GM12801 (cell line): ENCODE results near the gene FRMD4A.

ENCODE experiments used
- TF ChIP-seq, protein P1 (sequence below): IDR thresholded peaks from one replicate; pipeline ENCODE4 v1.5.1; 2011; ENCODE audit warnings: control low read depth; ENCODE audit not compliant: insufficient read length; ENCODE audit errors: extremely low read depth

FRMD4A gene

DNA sequence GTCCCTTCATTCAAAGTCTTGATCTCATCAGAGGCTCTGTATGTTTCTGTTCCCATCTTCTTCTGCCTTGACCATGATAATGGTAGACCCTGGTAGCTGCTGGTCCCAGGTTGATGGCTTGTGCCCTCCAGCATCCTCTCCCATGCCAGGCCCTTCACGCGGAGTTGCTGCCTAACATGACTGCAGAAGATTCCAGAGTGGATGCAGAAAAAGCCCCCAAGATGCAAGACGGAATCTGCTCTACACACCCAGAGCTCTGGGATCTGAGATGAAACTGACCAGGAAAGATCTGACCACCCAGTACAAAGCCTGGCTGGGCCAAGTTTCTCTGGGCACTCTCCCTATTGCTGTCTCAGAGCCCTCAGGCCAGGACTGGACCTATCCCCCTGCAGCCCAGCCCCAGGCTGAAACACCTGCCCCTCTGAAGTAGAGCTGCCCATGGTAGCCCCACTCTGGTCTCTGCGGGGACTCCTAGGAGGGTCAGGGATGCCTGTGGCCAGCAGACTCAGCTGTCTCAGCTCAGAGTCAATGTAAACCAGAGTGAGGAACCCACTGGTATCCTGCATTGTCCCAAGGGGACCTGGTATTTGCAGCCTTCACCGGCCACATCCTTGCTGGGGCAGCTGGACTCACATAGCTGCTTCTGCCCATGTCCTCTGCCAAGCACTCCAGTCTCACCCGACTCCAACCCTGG is 9.5 kb upstream of the FRMD4A start:
- TF ChIP-seq, protein P1, sequence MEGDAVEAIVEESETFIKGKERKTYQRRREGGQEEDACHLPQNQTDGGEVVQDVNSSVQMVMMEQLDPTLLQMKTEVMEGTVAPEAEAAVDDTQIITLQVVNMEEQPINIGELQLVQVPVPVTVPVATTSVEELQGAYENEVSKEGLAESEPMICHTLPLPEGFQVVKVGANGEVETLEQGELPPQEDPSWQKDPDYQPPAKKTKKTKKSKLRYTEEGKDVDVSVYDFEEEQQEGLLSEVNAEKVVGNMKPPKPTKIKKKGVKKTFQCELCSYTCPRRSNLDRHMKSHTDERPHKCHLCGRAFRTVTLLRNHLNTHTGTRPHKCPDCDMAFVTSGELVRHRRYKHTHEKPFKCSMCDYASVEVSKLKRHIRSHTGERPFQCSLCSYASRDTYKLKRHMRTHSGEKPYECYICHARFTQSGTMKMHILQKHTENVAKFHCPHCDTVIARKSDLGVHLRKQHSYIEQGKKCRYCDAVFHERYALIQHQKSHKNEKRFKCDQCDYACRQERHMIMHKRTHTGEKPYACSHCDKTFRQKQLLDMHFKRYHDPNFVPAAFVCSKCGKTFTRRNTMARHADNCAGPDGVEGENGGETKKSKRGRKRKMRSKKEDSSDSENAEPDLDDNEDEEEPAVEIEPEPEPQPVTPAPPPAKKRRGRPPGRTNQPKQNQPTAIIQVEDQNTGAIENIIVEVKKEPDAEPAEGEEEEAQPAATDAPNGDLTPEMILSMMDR = no peak

DNA sequence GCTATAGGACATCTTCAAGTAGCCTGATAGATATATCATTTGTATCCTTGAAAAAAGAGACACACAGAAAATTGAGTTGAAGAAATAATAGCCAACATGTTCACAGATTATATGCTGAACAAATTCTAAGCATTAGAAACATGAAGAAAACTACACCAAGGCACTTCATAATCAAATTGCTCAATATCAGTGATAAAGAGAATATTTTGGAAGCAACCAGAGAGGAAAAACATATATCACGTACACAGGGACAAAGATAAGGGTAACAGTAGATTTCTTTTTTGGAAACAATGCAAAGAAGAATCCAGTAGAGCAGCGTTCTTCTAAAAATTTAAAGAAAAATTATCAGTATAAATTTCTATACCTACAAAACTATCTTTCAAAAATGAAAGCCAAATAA is 6.0 kb upstream of the FRMD4A start:
- TF ChIP-seq, protein P1 = no peak

DNA sequence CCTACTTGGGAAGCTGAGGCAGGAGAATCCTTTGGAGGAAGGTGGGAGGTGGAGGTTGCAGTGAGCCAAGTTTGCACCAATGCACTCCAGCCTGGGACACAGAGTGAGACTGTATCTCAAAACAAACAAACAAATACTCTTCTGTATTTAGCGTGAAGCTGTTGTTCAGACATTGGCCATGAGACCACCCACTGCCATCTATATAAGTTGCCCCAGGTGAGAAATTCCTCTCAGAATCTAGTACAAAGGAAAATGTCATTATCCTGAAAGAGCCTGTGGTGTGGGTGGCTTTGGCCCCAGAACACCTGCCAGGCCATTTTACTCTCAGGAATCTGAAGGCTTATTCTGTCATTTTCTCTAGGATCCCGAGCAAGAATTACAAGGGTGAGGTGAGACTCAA is 4.0 kb upstream of the FRMD4A start:
- TF ChIP-seq, protein P1 = no peak

DNA sequence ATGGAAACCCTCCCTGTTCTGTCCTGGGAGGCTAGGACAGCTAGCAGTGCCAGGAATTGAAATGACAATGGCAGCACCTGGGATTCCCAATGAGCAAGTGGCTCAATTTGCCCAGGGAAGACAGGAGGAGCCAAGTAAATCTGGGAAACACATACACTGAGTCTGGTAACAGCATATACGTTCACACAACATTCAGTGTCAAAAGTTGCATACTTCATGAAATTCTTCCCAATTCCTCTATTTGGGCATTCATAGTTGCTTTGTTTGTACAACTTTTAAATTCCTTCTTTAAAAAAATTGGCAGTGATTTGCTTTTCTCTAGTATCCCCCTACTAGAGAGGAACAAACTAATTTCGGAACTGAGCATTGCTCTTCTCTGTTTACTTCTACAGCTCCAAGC is 2.9 kb upstream of the FRMD4A start:
- TF ChIP-seq, protein P1 = no peak

DNA sequence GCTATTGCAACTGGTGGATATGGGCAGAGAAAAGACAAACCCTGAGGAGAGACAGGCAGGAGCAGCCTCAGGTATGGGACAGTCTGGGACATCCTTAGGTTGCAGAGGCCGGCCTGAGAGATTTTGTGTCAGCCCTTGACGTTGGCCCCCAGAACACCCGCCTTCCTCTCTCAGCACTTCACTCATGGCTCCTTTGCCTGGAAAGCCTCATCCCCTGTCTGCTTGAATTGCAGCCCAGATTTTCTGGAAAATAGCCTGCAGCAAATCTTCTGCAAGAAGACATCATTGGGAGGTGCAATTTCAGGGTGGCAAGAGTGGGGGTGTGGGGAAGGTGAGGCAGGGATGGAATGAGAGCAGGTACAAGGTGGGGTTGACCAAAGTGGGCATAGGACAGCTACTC is 2.2 kb upstream of the FRMD4A start:
- TF ChIP-seq, protein P1 = no peak

DNA sequence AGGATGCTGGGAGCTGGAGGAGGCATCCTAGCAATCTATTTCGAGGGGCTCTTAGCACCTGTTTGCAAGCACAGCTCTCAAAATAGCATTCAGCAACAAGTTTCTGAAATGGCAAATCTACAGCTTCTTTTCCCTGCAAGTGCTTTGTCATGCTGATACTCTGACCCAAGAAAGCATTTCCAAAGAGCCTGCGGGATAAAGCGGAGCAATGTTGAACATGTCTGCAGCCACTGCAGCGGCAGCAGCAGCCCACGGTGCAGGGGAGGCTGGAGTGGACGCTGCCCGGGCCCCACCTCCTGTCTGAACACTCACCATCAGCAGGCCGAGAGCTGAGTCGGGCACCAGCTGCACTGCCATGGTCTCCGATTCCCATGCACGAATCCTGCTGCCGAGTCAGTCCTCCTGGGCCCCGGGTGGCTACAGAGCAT is 964 bp downstream of the FRMD4A start:
- TF ChIP-seq, protein P1 = no peak

DNA sequence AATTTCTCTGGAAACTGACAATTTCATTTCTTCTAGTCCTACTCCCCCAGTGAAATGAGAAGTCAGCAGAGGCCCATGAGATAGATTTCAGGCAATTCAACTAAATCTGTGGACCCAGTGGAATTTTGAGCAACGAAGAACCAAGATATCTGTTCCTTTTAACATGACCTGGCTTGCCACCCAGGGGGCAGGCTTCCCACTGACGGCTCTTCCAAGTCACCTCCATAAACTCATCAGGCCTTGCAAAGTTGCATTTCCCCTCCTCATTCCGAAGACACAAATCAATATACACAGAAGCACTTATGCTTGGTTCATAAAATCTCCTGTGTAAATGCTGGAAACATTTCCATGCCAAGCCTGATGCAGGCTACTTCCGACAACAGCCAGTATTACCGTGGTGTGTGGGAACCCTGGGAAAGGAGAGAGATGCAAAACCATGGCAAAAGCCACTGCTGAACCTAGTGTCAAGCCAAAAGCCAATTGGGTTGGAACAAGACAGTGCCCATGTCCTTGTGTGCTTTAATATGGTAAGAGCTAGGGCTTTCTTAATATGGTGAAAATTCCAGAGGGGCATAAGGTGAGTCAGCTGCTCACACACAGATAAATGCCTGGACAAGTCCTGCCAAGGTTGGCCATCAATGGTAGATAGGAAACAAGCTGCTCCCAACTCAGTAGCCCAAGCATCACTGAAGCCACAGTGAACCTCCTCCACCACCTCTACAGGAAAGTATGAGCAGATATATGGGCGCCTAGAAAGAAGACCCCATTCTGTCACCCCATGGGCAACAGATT is 1.6 kb downstream of the FRMD4A start:
- TF ChIP-seq, protein P1 = no peak
